ENCODE measurements around the gene MS4A4A.

- TF ChIP-seq TAF1 (IDR thresholded peaks at IDR 0.05; ENCODE audit: low read depth): no peak
- no peak for TF ChIP-seq CTCF (IDR thresholded peaks at IDR 0.05; ENCODE audit: poor library complexity, severe bottlenecking)
- TF ChIP-seq SMC3 (conservative IDR thresholded peaks at IDR 0.05; ENCODE audit: poor library complexity): no peak
- no peak for TF ChIP-seq POLR2AphosphoS5 (IDR thresholded peaks at IDR 0.05)
- no peak for TF ChIP-seq EZH2 (IDR thresholded peaks at IDR 0.05; ENCODE audit: borderline replicate concordance, insufficient read depth, low read length, poor library complexity, severe bottlenecking)
- TF ChIP-seq RAD21 (conservative IDR thresholded peaks at IDR 0.05): no peak
Observed at GRCh38 chr11:60321051-60321450, 40.6 kb downstream of the MS4A4A start.
